HG03066 (cell line): ENCODE results near the gene BEND5.
A peak's percentile ranks its signal among the peaks of the same experiment; 100 is the strongest.

ENCODE experiments used
- ATAC-seq: cut with Tn5 transposase; IDR thresholded peaks from one replicate; pipeline ENCODE4 v1.9.1; 2021; ENCODE audit warnings: low read depth; ENCODE audit not compliant: unreplicated experiment

Gene BEND5, protein sequence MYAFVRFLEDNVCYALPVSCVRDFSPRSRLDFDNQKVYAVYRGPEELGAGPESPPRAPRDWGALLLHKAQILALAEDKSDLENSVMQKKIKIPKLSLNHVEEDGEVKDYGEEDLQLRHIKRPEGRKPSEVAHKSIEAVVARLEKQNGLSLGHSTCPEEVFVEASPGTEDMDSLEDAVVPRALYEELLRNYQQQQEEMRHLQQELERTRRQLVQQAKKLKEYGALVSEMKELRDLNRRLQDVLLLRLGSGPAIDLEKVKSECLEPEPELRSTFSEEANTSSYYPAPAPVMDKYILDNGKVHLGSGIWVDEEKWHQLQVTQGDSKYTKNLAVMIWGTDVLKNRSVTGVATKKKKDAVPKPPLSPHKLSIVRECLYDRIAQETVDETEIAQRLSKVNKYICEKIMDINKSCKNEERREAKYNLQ

GRCh38 chr1:48776393-48777218 lies at the start of gene BEND5:
Gene BEND5, minus strand, starts transcription at chr1:48776891. Its CDS starts 60 bp downstream, at chr1:48776831.
- ATAC-seq, result no peak

GRCh38 chr1:48823168-48823567 lies 46.5 kb upstream of the BEND5 start:
- no peak for ATAC-seq

DNA sequence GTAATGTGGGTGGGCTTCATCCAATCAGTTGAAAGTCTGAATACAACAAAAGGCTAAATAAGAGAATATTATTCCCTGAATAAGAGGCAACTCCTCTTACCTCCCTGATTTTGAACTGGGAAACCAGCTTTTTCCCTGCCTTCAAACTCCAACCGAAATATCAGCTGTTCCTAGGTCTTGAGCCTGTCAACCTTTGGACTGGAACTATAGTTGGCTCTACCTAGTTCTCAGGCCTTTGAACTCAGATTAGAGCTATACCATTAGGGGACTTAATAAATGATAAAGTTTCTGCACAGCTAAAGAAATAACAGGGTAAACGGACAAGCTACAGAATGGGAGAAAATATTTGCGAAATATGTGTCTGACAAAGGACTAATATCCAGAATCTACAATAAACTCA lies 43.8 kb upstream of the BEND5 start:
- no peak for ATAC-seq

DNA sequence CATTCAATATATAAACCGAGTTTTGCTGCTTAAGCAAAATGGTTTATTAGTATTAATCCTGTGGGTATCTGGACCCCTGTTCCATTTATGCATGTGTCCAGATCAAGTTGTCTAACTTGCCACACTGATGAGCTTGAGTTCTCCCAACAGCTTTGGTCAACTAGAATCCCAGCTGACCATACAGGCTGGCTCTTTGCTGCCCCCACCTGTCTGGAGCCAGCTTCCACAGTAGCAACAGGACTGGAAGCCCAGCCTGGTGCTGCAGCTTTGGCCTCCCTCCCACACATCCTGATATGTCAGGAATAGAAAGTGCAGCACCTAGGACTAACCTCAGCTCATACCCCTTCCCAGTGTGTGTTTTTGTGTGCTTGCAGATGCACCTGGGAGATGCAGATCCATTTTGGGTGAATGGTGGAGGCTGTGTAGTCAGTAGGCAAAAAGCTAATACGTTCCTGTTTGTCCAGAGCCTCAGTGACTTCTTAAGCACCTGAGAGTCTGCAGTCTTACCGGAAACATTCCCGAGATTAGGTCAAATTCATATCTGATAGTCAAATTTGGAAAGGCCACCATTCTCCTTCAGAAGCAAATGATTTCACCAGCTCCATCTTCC lies 40.9 kb upstream of the BEND5 start:
- ATAC-seq, result no peak

- ATAC-seq, result no peak
Observed at GRCh38 chr1:48810740-48811139, 34.0 kb upstream of the BEND5 start.

- no peak for ATAC-seq
Observed at GRCh38 chr1:48808496-48808895, 31.8 kb upstream of the BEND5 start.

DNA sequence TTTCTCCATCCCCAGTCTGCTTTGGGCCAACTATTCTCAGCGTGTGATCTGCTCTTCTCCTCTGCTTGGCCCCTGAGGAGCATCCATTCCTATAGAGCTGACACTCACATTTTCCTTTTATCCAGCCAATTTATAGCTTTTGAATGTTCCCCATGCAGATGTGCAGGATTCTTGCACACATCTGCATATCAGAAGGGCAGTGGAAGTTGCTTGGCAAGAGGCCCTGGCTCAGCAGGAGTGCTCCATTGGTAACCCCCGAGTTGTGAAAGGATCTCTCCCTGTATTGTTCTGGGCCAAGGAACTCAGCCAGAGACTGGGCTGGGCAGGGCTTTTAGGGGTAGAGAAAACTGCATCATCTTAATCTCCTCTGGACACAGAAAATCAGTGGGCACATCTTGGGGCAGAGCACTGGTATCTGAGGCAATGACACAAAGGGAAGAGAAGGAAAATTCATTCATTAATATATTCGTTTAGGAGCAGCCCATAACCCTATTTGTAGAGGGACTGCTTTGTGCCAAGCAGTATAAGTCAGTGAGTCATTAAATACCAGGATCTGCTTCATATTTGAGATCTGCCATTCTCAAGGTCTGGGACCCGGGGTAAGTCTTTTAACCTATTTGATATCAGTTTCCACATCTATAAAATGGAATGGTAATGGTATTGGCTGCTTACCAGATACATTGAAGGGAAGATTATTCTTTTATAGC lies 31.0 kb upstream of the BEND5 start:
- ATAC-seq, result no peak

DNA sequence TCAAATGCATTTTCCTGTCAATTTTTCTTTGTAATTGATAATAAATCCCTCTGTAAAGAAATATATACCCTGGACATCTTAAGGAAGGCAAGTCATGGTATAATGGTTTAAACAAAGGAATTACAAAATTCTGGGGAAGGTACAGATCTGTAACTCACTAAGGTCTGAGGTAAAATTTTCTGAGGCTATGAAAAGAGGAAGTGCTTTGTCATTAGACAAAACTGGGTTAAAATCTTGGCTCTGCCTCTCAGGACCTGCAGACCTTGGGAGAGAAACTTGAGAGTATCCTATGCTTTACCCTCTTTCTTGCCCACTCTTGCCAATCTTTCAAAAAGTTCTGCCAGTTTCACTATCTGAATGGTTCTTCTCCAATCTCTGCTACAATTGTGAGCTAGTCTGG lies 26.8 kb upstream of the BEND5 start:
- ATAC-seq, result no peak

DNA sequence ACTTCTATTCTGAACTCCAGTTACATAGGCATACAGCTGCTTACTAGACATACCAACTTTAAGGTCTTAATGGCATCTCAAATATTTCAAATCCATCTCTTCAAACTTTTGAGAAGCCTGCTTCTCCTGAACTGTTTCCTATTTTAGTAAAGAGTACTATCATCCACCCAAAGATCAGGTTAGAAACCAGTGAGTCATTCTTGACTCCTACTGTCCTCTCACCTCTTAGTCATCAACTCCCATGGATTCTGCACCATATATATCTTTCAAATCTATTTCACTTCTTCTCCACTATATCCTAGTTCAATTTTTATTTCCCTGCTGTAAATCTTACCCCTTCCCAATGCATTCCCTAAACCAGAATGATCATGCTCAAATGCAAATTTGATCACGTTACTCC lies 18.1 kb upstream of the BEND5 start:
- ATAC-seq, result no peak

GRCh38 chr1:48793863-48794262 lies 17.2 kb upstream of the BEND5 start:
- ATAC-seq, result peak; percentile 65

DNA sequence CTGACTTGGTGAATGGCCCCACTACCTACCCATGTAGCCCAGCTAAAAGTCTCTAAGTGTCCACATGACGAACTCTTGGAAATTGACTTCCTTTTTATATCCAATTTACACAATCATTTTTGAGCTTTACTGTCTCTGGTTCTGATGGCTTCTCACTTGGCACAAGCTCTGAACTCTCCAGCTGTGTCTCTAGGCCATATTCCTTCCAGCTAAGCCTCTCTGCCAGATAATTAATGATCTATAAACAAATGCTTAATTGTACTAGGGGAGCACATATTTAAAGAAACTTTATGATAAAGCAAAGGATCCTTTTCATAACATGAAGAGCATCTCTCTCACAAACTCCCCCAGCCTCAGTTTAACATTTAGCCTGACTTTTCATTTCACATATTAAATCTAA lies 16.3 kb upstream of the BEND5 start:
- ATAC-seq, result no peak

DNA sequence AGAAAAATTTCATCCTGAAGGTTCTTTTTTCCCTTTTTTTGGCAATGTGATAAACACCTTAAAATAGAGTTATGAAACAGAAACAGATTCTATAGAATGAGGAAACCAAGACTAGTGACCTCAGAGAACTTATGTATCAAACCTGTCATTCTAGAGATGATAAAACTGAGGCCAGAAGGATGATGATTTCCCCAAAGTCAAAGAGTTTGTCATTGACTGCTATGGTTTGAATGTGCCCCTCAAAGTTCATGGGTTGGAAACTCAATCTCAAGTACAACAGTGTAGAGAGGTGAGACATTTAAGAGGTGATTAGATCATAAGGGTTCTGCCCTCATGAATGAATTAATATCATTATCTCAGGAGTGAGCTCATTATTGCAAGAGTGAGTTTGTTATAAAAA lies 13.7 kb upstream of the BEND5 start:
- ATAC-seq, result peak; percentile 44

- peak; percentile 29 for ATAC-seq
Observed at GRCh38 chr1:48789903-48790302, 13.2 kb upstream of the BEND5 start.

DNA sequence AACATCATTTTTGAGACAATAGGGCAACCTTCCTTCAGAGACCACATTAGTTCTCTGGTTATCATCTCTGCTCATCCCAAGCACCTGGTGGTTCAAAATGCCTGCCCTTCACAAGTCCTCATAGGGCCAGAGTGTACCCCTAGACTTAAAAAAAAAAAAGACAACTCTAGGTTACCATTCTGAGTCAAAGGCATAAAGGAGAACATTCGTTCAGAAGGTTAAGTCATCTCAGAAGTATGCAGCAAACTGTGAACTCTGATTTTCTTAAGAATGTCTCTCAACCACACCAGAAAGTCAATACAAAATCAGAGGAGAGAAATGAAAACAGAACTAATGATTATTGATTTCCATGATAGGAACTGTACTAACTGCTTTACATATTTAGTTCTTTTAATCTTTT lies 9.2 kb upstream of the BEND5 start:
- no peak for ATAC-seq

DNA sequence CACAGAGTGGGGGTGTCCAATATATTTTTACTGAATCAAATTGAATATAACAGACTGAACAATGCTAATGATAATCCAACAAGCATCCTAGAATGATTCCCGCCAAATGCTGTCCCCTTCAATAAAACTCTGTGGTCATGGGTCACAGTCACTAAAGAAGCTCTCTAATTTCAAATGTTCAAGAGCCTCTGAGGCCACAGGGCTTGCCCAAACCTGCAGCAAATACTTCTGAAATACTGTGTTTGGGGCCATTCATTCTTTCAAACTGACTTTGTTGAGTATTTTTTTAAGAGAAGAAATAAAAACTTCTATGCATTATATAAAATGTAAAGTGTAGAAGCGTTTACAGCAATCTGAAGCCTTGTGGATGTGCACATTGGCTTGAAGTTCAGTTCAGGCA lies 7.6 kb upstream of the BEND5 start:
- ATAC-seq, result no peak

GRCh38 chr1:48777219-48777895 lies 666 bp upstream of the BEND5 start:
- no peak for ATAC-seq

- ATAC-seq, result no peak
Observed at GRCh38 chr1:48775831-48776392, 779 bp downstream of the BEND5 start.

GRCh38 chr1:48773133-48773532 lies 3.6 kb downstream of the BEND5 start:
- no peak for ATAC-seq

GRCh38 chr1:48772211-48772610 lies 4.5 kb downstream of the BEND5 start:
- ATAC-seq, result no peak

- ATAC-seq, result no peak
Observed at GRCh38 chr1:48771561-48771960, 5.1 kb downstream of the BEND5 start.
